GM23248 (cell line): ENCODE results near the gene NDFIP2.

Experiments
- EZH2 ChIP-seq: fragments of 200-600 bp; sonication (generic); IDR thresholded peaks from 2 replicates; pipeline ENCODE4 v1.6.1; 2018; ENCODE audit warnings: antibody characterized with exemption, mild to moderate bottlenecking; ENCODE audit not compliant: insufficient read depth, poor library complexity, severe bottlenecking
- EZH2phosphoT487 ChIP-seq: fragments of 200-600 bp; sonication (generic); IDR thresholded peaks from 2 replicates; pipeline ENCODE4 v1.6.1; 2018; ENCODE audit warnings: antibody characterized with exemption, moderate library complexity, mild to moderate bottlenecking, low read depth; ENCODE audit not compliant: insufficient read depth

- TF ChIP-seq EZH2 = no peak
- TF ChIP-seq EZH2phosphoT487 = no peak
These were observed 101.9 kb downstream of the NDFIP2 start for GRCh38 chr13:79582896-79583295.
